Activated CD8-positive, alpha-beta memory T cell treated with anti-CD3 and anti-CD28 coated beads for 4 hours (primary cell): ENCODE data around the gene MEX3D.
"Not testable (repeated sequence)": the region's sequence is repeated elsewhere in the genome, so short reads cannot be mapped to it uniquely, and the experiment has no call there.

ENCODE experiments used
- DNase-seq, 2 donors: peaks; one replicate each; pipeline ENCODE4 v3.0.0-alpha.2; 2020; ENCODE audit warnings: low read depth in 2 of 2

MEX3D gene

GRCh38 chr19:1571358-1571757 lies 3.2 kb upstream of the MEX3D start:
- DNase-seq = no peak

GRCh38 chr19:1570836-1571235 lies 2.7 kb upstream of the MEX3D start:
- no peak for DNase-seq

- DNase-seq = no peak
These were observed 1.9 kb upstream of the MEX3D start for GRCh38 chr19:1569997-1570396.

GRCh38 chr19:1567848-1568227 lies 287 bp downstream of the MEX3D start:
- DNase-seq = no peak

- no peak for DNase-seq
These were observed 843 bp downstream of the MEX3D start for GRCh38 chr19:1567116-1567847.

- no peak for DNase-seq
These were observed 1.6 kb downstream of the MEX3D start for GRCh38 chr19:1566392-1567115.

GRCh38 chr19:1563251-1563650 lies 4.9 kb downstream of the MEX3D start:
- no peak for DNase-seq

GRCh38 chr19:1561236-1561842 lies 6.8 kb downstream of the MEX3D start:
- DNase-seq = no peak

GRCh38 chr19:1560286-1560882 lies 7.7 kb downstream of the MEX3D start:
- no peak for DNase-seq

- DNase-seq = no peak
These were observed 9.6 kb downstream of the MEX3D start for GRCh38 chr19:1558552-1558951.

GRCh38 chr19:1556390-1557070 lies 11.6 kb downstream of the MEX3D start:
- no peak for DNase-seq

GRCh38 chr19:1555487-1556389 lies 12.4 kb downstream of the MEX3D start:
- DNase-seq = no peak

GRCh38 chr19:1554968-1555367 lies 13.2 kb downstream of the MEX3D start:
- no peak for DNase-seq

- DNase-seq = no peak
These were observed 14.7 kb downstream of the MEX3D start for GRCh38 chr19:1553415-1553814.

GRCh38 chr19:1551068-1552040 lies 16.8 kb downstream of the MEX3D start:
- DNase-seq = no peak

GRCh38 chr19:1549332-1549945 lies 18.7 kb downstream of the MEX3D start:
- DNase-seq = no peak

- DNase-seq = no peak
These were observed 27.7 kb downstream of the MEX3D start for GRCh38 chr19:1540365-1540925.

GRCh38 chr19:1539749-1540148 lies 28.4 kb downstream of the MEX3D start:
- not testable (repeated sequence) for DNase-seq

GRCh38 chr19:1538978-1539377 lies 29.1 kb downstream of the MEX3D start:
- DNase-seq = no peak
